CD14-positive monocyte (primary cell): ENCODE measurements around the gene CRIM1. TPM values are rescaled to one million over a fixed set of nuclear protein-coding genes. Genes with fewer than 3 reads are reported as not detected.

Experiments used
- DNase-seq, 3 donors: peaks; one replicate each; pipeline ENCODE4 v3.0.0-alpha.2; 2011 to 2022
- H2AFZ ChIP-seq: 2 replicates; pipeline ENCODE4 v1.6.0; 2012; ENCODE audit warnings: mild to moderate bottlenecking, low read depth, low read length, inconsistent platforms; ENCODE audit not compliant: insufficient read depth, poor library complexity, severe bottlenecking
- H3K27ac ChIP-seq, 2 donors: 1 replicate in 1 of 2; 2 replicates in 1 of 2; pipeline ENCODE4 v1.5.1; 2012 to 2013; ENCODE audit warnings: low read length in 2 of 2, control low read depth in 1 of 2, inconsistent platforms in 1 of 2, low read depth in 1 of 2, mild to moderate bottlenecking in 1 of 2
- H3K27me3 ChIP-seq, 2 donors: one replicate each; pipeline versions ENCODE4 v1.6.0 to v1.6.1; 2011 to 2013; ENCODE audit warnings: low read length in 2 of 2; ENCODE audit not compliant: control insufficient read depth in 2 of 2, insufficient read depth in 2 of 2
- H3K36me3 ChIP-seq, 2 donors: replicated peaks in 1 of 2; 1 replicate in 1 of 2; 2 replicates in 1 of 2; pipeline versions ENCODE4 v1.5.1 to v1.6.1; 2012 to 2013; ENCODE audit warnings: low read length in 2 of 2, control low read depth in 1 of 2, inconsistent platforms in 1 of 2, mild to moderate bottlenecking in 1 of 2; ENCODE audit not compliant: insufficient read depth in 2 of 2, control insufficient read depth in 1 of 2
- H3K4me1 ChIP-seq, 2 donors: 1 replicate in 1 of 2; 2 replicates in 1 of 2; pipeline versions ENCODE4 v1.5.1 to v1.6.1; 2012 to 2013; ENCODE audit warnings: low read length in 2 of 2, control low read depth in 1 of 2, inconsistent platforms in 1 of 2, mild to moderate bottlenecking in 1 of 2, moderate library complexity in 1 of 2; ENCODE audit not compliant: insufficient read depth in 2 of 2, control insufficient read depth in 1 of 2
- H3K4me2 ChIP-seq: replicated peaks from 2 replicates; pipeline ENCODE3; 2012; ENCODE audit warnings: low read length, moderate library complexity, mild to moderate bottlenecking; ENCODE audit not compliant: poor library complexity, severe bottlenecking; ENCODE audit errors: extremely low read depth
- H3K4me3 ChIP-seq, 3 experiments: fragments of 200-600 bp in 1 of 3; sonication (generic) in 1 of 3; replicated peaks in 1 of 3; 1 replicate in 2 of 3; 2 replicates in 1 of 3; pipeline ENCODE4 v1.5.1; 2011 to 2013; ENCODE audit warnings: low read length in 3 of 3, mild to moderate bottlenecking in 3 of 3, control low read depth in 2 of 3, low read depth in 2 of 3, inconsistent platforms in 1 of 3, moderate library complexity in 1 of 3
- H3K79me2 ChIP-seq: 2 replicates; pipeline ENCODE4 v1.6.0; 2012; ENCODE audit warnings: mild to moderate bottlenecking, control low read depth, inconsistent platforms, low read length, moderate library complexity; ENCODE audit not compliant: insufficient read depth
- H3K9ac ChIP-seq: 2 replicates; pipeline ENCODE4 v1.6.0; 2017; ENCODE audit warnings: low read length, mild to moderate bottlenecking; ENCODE audit not compliant: insufficient read depth, poor library complexity, severe bottlenecking
- H3K9me3 ChIP-seq, 2 donors: replicated peaks in 1 of 2; 1 replicate in 1 of 2; 2 replicates in 1 of 2; pipeline versions ENCODE4 v1.5.1 to v1.6.1; 2012 to 2013; ENCODE audit warnings: low read length in 2 of 2, control low read depth in 1 of 2; ENCODE audit not compliant: control insufficient read depth in 1 of 2, insufficient read depth in 1 of 2
- H4K20me1 ChIP-seq: 2 replicates; pipeline ENCODE4 v1.6.0; 2012; ENCODE audit warnings: mild to moderate bottlenecking, low read length, control low read depth, moderate library complexity; ENCODE audit not compliant: insufficient read depth
- H3K27ac Mint-ChIP-seq, 7 donors: one replicate each; pipeline ENCODE4 v1.8.0; 2020; ENCODE audit warnings: mild to moderate bottlenecking in 7 of 7, mixed read lengths in 7 of 7, moderate library complexity in 6 of 7, inconsistent platforms in 2 of 7
- H3K27me3 Mint-ChIP-seq, 3 donors: one replicate each; pipeline ENCODE4 v1.8.0; 2021 to 2022; ENCODE audit warnings: low read depth in 3 of 3, mild to moderate bottlenecking in 3 of 3, mixed read lengths in 3 of 3, moderate library complexity in 3 of 3, inconsistent platforms in 1 of 3
- H3K36me3 Mint-ChIP-seq, 2 donors: one replicate each; pipeline ENCODE4 v1.8.0; 2020; ENCODE audit warnings: mixed read lengths in 2 of 2, inconsistent platforms in 1 of 2, mild to moderate bottlenecking in 1 of 2
- H3K4me1 Mint-ChIP-seq: one replicate; pipeline ENCODE4 v1.8.0; 2020; ENCODE audit warnings: mild to moderate bottlenecking, mixed read lengths
- H3K4me3 Mint-ChIP-seq, 2 donors: one replicate each; pipeline ENCODE4 v1.8.0; 2020; ENCODE audit warnings: mild to moderate bottlenecking in 2 of 2, mixed read lengths in 2 of 2, moderate library complexity in 1 of 2
- H3K9me3 Mint-ChIP-seq, 7 donors: one replicate each; pipeline ENCODE4 v1.8.0; 2020 to 2022; ENCODE audit warnings: mixed read lengths in 7 of 7, mild to moderate bottlenecking in 6 of 7, moderate library complexity in 6 of 7, inconsistent platforms in 2 of 7
- WGBS: methylation state at CpG from one replicate; pipeline ENCODE4 v1.1.5; 2013; ENCODE audit warnings: missing lambda C conversion rate; ENCODE audit not compliant: insufficient coverage; 5-methylcytosine and 5-hydroxymethylcytosine counted together
- intact Hi-C, 2 donors: fragments of 100-400 bp; cut with micrococcal nuclease; formaldehyde crosslinking; loops; one replicate each; pipeline versions ENCODE4 v1.15.0 to v1.15.1; 2023
- polyA plus RNA-seq, 3 donors: library from polyadenylated mRNA; depleted of rRNA in 1 of 3; unstranded in 2 of 3; stranded (reverse) in 1 of 3; fragments of 300-500 nt in 2 of 3; fragments of >200 nt in 1 of 3; fragmentation: Illumina TruSeq in 2 of 3; gene quantifications; 1 replicate in 2 of 3; 2 replicates in 1 of 3; pipeline ENCODE4 v1.2.3, GENCODE V29; 2012 to 2021
- TF ChIP-seq, protein P1 (sequence below): fragments of 200-600 bp; IDR thresholded peaks from one replicate; pipeline ENCODE4 v1.8.0; 2022; ENCODE audit warnings: antibody characterized with exemption, mild to moderate bottlenecking

CRIM1 gene
- polyA plus RNA-seq, 3 donors, result 0.08 to 0.27 TPM; not detected in 1

DNA sequence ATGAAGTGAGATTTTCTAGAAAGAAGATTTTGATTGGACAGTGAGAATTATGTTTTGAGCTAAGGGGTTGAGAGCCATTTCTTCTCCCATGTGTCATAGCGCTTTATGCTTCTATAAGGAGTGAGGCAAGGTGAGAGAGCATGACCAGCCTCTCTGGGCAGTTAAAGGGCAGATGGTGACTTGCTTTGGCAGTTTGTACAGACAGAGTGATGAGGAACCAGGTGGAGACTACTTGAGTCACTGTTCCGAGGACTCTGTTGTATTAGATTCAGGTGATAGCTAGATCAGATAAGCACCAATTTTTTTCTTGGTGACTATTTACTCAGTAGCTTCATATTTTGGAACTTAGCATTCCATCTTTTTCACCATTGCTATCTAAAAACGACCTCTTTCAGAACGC is 4.5 kb downstream of the CRIM1 start:
- TF ChIP-seq, protein P1, sequence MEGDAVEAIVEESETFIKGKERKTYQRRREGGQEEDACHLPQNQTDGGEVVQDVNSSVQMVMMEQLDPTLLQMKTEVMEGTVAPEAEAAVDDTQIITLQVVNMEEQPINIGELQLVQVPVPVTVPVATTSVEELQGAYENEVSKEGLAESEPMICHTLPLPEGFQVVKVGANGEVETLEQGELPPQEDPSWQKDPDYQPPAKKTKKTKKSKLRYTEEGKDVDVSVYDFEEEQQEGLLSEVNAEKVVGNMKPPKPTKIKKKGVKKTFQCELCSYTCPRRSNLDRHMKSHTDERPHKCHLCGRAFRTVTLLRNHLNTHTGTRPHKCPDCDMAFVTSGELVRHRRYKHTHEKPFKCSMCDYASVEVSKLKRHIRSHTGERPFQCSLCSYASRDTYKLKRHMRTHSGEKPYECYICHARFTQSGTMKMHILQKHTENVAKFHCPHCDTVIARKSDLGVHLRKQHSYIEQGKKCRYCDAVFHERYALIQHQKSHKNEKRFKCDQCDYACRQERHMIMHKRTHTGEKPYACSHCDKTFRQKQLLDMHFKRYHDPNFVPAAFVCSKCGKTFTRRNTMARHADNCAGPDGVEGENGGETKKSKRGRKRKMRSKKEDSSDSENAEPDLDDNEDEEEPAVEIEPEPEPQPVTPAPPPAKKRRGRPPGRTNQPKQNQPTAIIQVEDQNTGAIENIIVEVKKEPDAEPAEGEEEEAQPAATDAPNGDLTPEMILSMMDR, result no peak
- WGBS, result 100% methylated on average over 1 of the region's 4 CpGs
- no peak for DNase-seq
- no peak overlapping the region for H3K27ac ChIP-seq
- H3K36me3 ChIP-seq, result no peaks in the 10 kb centered on the region
- H3K9ac ChIP-seq, result no peak overlapping the region
- H3K4me2 ChIP-seq, result no peak overlapping the region
- Mint-ChIP-seq H3K27ac (no peak overlapping the region), H3K4me3 (no peak overlapping the region), H3K36me3 (peaks cover 8 to 9% of the 10 kb centered on the region in 2 donors), H3K4me1 (peaks cover 22% of the 10 kb centered on the region), H3K27me3 (peaks cover 35 to 46% (median 36%) of the 10 kb centered on the region in 3 donors), H3K9me3 (peaks cover 0 to 13% (median 8%) of the 10 kb centered on the region in 7 donors)
- intact Hi-C loops, result no loop called here
- H2AFZ ChIP-seq, result no peak overlapping the region
- no peak overlapping the region for H3K4me3 ChIP-seq
- H3K27me3 ChIP-seq, result peaks cover 38 to 39% of the 10 kb centered on the region in 2 donors
- no peaks in the 10 kb centered on the region for H4K20me1 ChIP-seq
- peaks cover 20 to 22% of the 10 kb centered on the region in 2 donors for H3K4me1 ChIP-seq
- peaks cover 0 to 9% of the 10 kb centered on the region in 2 donors for H3K9me3 ChIP-seq
- H3K79me2 ChIP-seq, result no peaks in the 10 kb centered on the region

DNA sequence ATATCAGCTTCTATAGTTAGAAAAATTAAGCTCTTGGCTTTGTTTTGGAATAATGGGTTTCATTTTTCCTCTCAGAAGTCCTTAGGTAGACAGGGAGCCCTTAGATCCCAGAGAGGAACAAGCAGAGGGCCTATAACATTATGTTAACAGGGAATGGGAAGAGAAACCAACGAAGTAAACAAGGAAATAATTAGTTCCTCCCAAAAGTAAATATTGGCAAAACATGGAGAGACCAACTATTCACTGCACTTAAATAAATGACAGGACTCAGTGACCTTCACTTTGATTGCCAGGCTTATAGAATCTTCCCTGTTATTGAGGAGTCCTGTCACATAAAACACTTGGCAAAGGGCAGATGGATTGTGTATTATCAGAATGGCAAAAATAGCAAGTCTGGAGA is 5.3 kb downstream of the CRIM1 start:
- H3K79me2 ChIP-seq, result no peaks in the 10 kb centered on the region
- no peak overlapping the region for H2AFZ ChIP-seq
- H3K9ac ChIP-seq, result no peak overlapping the region
- no peak overlapping the region for H3K4me2 ChIP-seq
- H3K9me3 ChIP-seq, result peaks cover 0 to 9% of the 10 kb centered on the region in 2 donors
- Mint-ChIP-seq H3K27me3 (peaks cover 35 to 38% (median 38%) of the 10 kb centered on the region in 3 donors), H3K4me3 (no peak overlapping the region), H3K36me3 (peaks cover 8 to 9% of the 10 kb centered on the region in 2 donors), H3K27ac (no peak overlapping the region), H3K4me1 (peaks cover 21% of the 10 kb centered on the region), H3K9me3 (peaks cover 0 to 11% (median 8%) of the 10 kb centered on the region in 7 donors)
- DNase-seq, result no peak
- H3K27me3 ChIP-seq, result peaks cover 37 to 38% of the 10 kb centered on the region in 2 donors
- WGBS, result no CpG with 5 or more reads among the region's 1 CpG
- no peaks in the 10 kb centered on the region for H4K20me1 ChIP-seq
- no peak overlapping the region for H3K27ac ChIP-seq
- no peak overlapping the region for H3K4me3 ChIP-seq
- intact Hi-C loops, result no loop called here
- H3K4me1 ChIP-seq, result peaks cover 19% of the 10 kb centered on the region in 2 donors
- H3K36me3 ChIP-seq, result no peaks in the 10 kb centered on the region
- TF ChIP-seq, protein P1, result no peak
